Natural killer cell (primary cell): Measurements from ENCODE around the gene FIBP. TPM values are rescaled to one million over a fixed set of nuclear protein-coding genes. Genes with fewer than 3 reads are reported as not detected.

Source experiments
- ATAC-seq, 3 donors: fragments of 150-1000 bp in 2 of 3; fragments of 200-7000 bp in 1 of 3; cut with Tn5 transposase; 1 replicate in 1 of 3; 2 replicates in 2 of 3; pipeline ENCODE4 v1.10.0; 2021; ENCODE audit warnings: mild to moderate bottlenecking in 2 of 3, moderate library complexity in 2 of 3
- DNase-seq, 2 donors: peaks; one replicate each; pipeline versions ENCODE4 v3.0.0 to v3.0.0-alpha.2; 2013 to 2021; ENCODE audit warnings: mixed read lengths in 1 of 2
- H3K27ac ChIP-seq: one replicate; pipeline ENCODE4 v1.5.1; 2013; ENCODE audit warnings: mild to moderate bottlenecking, low read length
- H3K27me3 ChIP-seq: one replicate; pipeline ENCODE4 v1.6.1; 2013; ENCODE audit warnings: low read length; ENCODE audit not compliant: control insufficient read depth, insufficient read depth
- H3K36me3 ChIP-seq: one replicate; pipeline ENCODE4 v1.6.1; 2013; ENCODE audit warnings: low read length; ENCODE audit not compliant: control insufficient read depth, insufficient read depth
- H3K4me1 ChIP-seq: one replicate; pipeline ENCODE4 v1.6.1; 2013; ENCODE audit warnings: low read length; ENCODE audit not compliant: control insufficient read depth, insufficient read depth
- H3K4me3 ChIP-seq: one replicate; pipeline ENCODE4 v1.5.1; 2013; ENCODE audit warnings: low read length
- H3K9me3 ChIP-seq: one replicate; pipeline ENCODE4 v1.6.1; 2013; ENCODE audit warnings: low read length; ENCODE audit not compliant: control insufficient read depth, insufficient read depth
- H3K27ac Mint-ChIP-seq, 2 donors: one replicate each; pipeline ENCODE4 v1.8.0; 2022; ENCODE audit warnings: mild to moderate bottlenecking in 2 of 2, mixed read lengths in 2 of 2, moderate library complexity in 1 of 2
- H3K27me3 Mint-ChIP-seq, 2 donors: one replicate each; pipeline ENCODE4 v1.8.0; 2022; ENCODE audit warnings: low read depth in 2 of 2, mixed read lengths in 2 of 2
- H3K36me3 Mint-ChIP-seq: one replicate; pipeline ENCODE4 v1.8.0; 2022; ENCODE audit warnings: mixed read lengths
- H3K4me1 Mint-ChIP-seq, 2 donors: one replicate each; pipeline ENCODE4 v1.8.0; 2022; ENCODE audit warnings: mixed read lengths in 2 of 2
- H3K4me3 Mint-ChIP-seq: one replicate; pipeline ENCODE4 v1.8.0; 2022; ENCODE audit warnings: mild to moderate bottlenecking, moderate library complexity, mixed read lengths
- H3K9me3 Mint-ChIP-seq, 2 donors: one replicate each; pipeline ENCODE4 v1.8.0; 2022; ENCODE audit warnings: mixed read lengths in 2 of 2
- WGBS: methylation state at CpG from one replicate; pipeline ENCODE4 v1.1.7; 2013; ENCODE audit warnings: missing lambda C conversion rate; ENCODE audit not compliant: insufficient coverage; 5-methylcytosine and 5-hydroxymethylcytosine counted together
- intact Hi-C: fragments of 100-400 bp; cut with micrococcal nuclease; formaldehyde crosslinking; loops from one replicate; pipeline ENCODE4 v1.14.2; 2022
- total RNA-seq, 4 donors: library from RNA; stranded (reverse); fragments of 120-200 nt in 1 of 4; gene quantifications; one replicate each; pipeline versions ENCODE4 v1.2.3 to v1.2.4, GENCODE V29; 2013 to 2022
- TF ChIP-seq, protein P1 (sequence below): fragments of 200-600 bp; IDR thresholded peaks from one replicate; pipeline ENCODE4 v1.8.0; 2022; ENCODE audit warnings: antibody characterized with exemption

Gene FIBP
- total RNA-seq, 3 donors from 2014 or later (not counting 1 experiment from before 2014, with no cell fraction given), result 36.5 to 47.9 (median 45.7) TPM

DNA sequence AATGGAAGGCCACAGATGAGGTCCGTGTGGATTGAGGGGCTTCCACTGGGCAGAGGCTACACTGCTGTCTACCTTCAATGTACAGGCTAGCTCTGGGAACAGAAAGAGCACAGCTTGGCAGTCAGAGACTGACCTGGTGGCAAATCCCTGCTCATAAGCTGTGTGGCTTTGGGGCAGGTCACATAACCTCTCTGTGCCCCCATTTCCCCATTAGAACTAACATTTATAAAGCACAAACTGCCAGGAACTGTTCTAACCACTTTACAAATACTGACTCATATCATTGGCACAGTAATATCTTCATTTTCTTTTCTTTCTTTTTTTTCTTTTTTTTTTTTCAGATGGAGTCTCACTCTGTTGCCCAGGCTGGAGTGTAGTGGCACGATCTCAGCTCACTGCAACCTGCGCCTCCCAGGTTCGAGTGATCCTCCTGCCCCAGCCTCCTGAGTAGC, 8.8 kb upstream of the FIBP start:
- H3K9me3 Mint-ChIP-seq, result no peaks in the 10 kb centered on the region
- DNase-seq, result no peak

DNA sequence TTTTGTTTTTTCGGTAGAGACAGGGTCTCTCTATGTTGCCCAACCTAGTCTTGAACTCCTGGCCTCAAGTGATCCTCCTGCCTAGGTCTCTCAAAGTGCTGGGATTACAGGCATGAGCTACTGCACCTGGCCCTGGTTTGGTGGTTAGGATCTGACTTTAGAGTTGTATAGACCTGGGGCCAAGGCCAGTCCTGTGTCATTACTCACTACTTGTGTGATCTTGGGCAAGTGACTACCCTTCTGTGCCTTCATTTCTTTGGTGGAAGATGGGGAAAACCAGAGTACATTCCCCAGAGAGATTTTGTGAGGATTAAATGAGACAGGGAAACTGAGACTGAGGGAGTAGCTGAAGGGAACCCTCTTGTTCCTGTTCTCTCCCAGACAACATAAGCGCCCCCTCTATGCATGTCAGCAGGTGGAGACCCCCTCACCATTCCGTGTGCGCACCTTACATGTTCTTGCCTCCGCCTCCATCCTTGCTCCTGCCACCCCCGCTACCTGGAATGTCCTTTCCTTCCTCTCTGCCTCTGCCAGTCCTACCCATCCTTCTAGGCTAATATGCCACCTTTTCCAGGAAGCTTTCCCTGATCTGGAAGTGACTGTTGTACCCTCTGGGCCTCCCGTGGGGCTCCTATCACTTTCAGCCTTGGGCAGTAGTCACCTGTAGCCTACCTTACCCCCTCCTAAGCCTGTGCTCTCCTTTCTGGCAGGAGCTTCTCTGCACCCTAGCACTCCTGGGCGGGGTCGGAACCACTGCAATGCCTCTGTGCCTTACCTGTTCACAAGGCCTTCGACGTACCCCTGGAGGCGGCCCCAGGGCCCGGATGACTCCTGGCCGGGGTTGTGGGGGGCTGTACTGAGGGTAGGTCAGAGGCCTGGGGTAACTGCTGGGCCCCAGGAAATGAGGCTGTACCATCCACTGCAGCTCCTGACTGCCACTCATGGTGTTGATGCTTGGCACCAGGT, 8.0 kb upstream of the FIBP start:
- WGBS, result 96% methylated on average over 14 of the region's 14 CpGs
- DNase-seq (no peak), ATAC-seq (no peak)
- Histone ChIP-seq H3K27me3 (peaks cover 5% of the 10 kb centered on the region), H3K27ac (no peak overlapping the region), H3K9me3 (no peaks in the 10 kb centered on the region), H3K4me1 (peaks cover 62% of the 10 kb centered on the region), H3K36me3 (no peaks in the 10 kb centered on the region), H3K4me3 (no peak overlapping the region)
- intact Hi-C loops, result no loop called here
- H3K27ac Mint-ChIP-seq, result peak overlapping the region in 1 of 2 donors; percentile 41
- H3K9me3 Mint-ChIP-seq, result no peaks in the 10 kb centered on the region
- peaks cover 0 to 2% of the 10 kb centered on the region in 2 donors for H3K27me3 Mint-ChIP-seq
- H3K36me3 Mint-ChIP-seq, result no peaks in the 10 kb centered on the region
- peaks cover 20 to 32% of the 10 kb centered on the region in 2 donors for H3K4me1 Mint-ChIP-seq
- TF ChIP-seq, protein P1, sequence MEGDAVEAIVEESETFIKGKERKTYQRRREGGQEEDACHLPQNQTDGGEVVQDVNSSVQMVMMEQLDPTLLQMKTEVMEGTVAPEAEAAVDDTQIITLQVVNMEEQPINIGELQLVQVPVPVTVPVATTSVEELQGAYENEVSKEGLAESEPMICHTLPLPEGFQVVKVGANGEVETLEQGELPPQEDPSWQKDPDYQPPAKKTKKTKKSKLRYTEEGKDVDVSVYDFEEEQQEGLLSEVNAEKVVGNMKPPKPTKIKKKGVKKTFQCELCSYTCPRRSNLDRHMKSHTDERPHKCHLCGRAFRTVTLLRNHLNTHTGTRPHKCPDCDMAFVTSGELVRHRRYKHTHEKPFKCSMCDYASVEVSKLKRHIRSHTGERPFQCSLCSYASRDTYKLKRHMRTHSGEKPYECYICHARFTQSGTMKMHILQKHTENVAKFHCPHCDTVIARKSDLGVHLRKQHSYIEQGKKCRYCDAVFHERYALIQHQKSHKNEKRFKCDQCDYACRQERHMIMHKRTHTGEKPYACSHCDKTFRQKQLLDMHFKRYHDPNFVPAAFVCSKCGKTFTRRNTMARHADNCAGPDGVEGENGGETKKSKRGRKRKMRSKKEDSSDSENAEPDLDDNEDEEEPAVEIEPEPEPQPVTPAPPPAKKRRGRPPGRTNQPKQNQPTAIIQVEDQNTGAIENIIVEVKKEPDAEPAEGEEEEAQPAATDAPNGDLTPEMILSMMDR, result no peak
- H3K4me3 Mint-ChIP-seq, result no peak overlapping the region

More for the DNA sequence above, 8.8 kb upstream of the FIBP start:
- ATAC-seq, result no peak
- no peaks in the 10 kb centered on the region for H3K9me3 ChIP-seq
- Mint-ChIP-seq H3K4me1 (peaks cover 25 to 34% of the 10 kb centered on the region in 2 donors), H3K27ac (peak overlapping the region in 1 of 2 donors; percentile 26), H3K36me3 (no peaks in the 10 kb centered on the region), H3K27me3 (peaks cover 0 to 3% of the 10 kb centered on the region in 2 donors), H3K4me3 (no peak overlapping the region)
- intact Hi-C loops, result no loop called here
- H3K27ac ChIP-seq, result no peak overlapping the region
- no peaks in the 10 kb centered on the region for H3K36me3 ChIP-seq
- 95% methylated on average over 4 of the region's 4 CpGs for WGBS
- H3K4me1 ChIP-seq, result peaks cover 62% of the 10 kb centered on the region
- no peak overlapping the region for H3K4me3 ChIP-seq
- peaks cover 5% of the 10 kb centered on the region for H3K27me3 ChIP-seq
- TF ChIP-seq, protein P1, result no peak

DNA sequence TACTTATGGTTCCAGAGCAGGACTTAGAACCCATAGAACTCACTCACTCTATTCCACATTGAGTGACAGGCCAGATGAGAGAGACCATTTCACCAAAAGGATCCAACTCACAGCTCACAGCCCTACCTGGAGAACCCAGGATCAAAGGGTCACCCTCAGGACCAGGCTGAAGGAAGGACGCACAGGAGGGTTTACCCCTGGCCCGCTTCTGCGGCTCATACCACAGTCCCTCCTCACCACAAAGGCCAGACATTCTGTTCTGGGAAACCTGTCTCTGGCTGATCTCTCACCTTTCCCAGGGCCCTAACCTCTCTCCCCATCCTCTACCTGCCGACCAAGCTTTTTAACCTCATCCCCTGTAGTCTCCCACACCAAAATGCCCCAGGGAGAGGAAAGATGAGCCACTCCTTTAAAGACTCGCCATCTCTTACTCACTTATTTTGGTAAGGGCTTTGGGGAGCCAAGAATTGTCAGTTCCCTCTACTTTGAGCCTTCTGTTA, 7.3 kb upstream of the FIBP start:
- no peak overlapping the region for H3K4me3 Mint-ChIP-seq
- no peak overlapping the region for H3K4me3 ChIP-seq
- peaks cover 20 to 31% of the 10 kb centered on the region in 2 donors for H3K4me1 Mint-ChIP-seq
- H3K27ac Mint-ChIP-seq, result peak overlapping the region in 1 of 2 donors; percentile 41
- peaks cover 5% of the 10 kb centered on the region for H3K27me3 ChIP-seq
- H3K9me3 ChIP-seq, result no peaks in the 10 kb centered on the region
- ATAC-seq (no peak), DNase-seq (no peak)
- H3K27ac ChIP-seq, result no peak overlapping the region
- no peaks in the 10 kb centered on the region for H3K9me3 Mint-ChIP-seq
- intact Hi-C loops, result no loop called here
- peaks cover 0 to 2% of the 10 kb centered on the region in 2 donors for H3K27me3 Mint-ChIP-seq
- TF ChIP-seq, protein P1, result no peak
- no peaks in the 10 kb centered on the region for H3K36me3 Mint-ChIP-seq
- H3K36me3 ChIP-seq, result no peaks in the 10 kb centered on the region
- H3K4me1 ChIP-seq, result peaks cover 57% of the 10 kb centered on the region
- 95% methylated on average over 4 of the region's 5 CpGs for WGBS
